ENCODE measurements around the gene BOLL. TPM values are rescaled to one million over a fixed set of nuclear protein-coding genes. Genes with fewer than 3 reads are reported as not detected.
"Not testable (repeated sequence)": the region's sequence is repeated elsewhere in the genome, so short reads cannot be mapped to it uniquely, and the experiment has no call there.

BOLL gene
- polyA plus RNA-seq, 3 donors, result 0.07 to 0.08 TPM; not detected in 1

DNA sequence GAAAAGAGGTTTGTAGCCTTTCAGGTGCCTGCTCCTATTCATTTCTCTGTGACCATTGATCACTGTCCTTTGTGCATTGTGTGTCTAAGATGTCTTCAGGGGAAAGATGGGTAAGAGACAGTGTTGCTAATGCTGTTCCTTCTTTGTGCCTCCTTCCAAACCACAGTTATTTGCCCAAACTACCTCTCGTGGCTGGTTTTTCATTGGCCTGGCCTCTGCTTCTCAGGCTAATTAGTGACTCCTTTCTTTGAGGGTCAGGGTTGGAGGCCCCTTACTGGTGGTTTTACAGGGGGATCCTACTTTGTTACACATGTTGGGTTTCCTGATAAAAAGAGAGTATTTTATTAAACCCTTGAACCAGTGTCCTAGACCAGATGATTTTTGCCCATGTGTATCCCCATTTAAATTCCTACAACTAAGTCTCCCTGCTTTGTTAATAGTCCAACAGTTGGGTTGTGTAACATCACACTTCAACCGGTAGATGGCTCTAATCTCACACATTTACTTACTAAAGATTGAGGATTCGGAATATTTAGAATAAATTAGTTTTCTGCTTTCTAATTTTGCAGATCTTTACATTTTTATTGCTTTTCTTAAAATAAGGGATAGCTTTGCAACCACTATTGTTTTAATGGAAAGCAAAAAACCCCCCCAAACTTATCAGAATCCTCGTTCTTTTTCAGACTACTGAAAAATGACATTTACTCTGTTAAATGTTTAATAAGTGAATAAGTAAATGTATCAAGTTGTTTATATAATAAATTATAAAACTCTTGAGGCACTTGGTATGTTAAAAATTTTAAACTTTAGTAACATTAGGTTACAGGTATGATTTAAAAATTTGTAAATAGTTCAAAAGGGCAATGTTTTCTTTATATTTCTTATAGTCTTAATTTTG lies 77.6 kb downstream of the BOLL start:
- DNase-seq (ENCODE audit: low read depth in 3 of 3, low spot score in 2 of 3), result no peak

DNA sequence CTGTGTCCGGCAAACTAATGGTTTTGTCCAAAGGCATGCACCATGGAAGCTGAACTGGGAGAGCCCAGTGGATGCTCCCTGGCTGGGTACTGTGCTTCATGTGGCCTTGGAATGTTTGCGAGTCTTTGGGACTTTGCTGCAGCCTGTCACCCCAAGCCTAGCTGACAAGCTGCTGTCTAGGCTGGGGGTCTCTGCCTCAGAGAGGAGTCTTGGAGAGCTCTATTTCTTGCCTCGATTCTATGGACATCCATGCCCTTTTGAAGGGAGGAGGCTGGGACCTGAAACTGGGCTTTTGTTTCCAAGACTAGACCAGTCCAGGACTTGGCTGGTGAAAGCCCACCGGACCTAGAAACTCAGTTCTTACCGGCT lies 78.3 kb downstream of the BOLL start:
- no peak for DNase-seq (ENCODE audit: low read depth in 3 of 3, low spot score in 2 of 3)

DNA sequence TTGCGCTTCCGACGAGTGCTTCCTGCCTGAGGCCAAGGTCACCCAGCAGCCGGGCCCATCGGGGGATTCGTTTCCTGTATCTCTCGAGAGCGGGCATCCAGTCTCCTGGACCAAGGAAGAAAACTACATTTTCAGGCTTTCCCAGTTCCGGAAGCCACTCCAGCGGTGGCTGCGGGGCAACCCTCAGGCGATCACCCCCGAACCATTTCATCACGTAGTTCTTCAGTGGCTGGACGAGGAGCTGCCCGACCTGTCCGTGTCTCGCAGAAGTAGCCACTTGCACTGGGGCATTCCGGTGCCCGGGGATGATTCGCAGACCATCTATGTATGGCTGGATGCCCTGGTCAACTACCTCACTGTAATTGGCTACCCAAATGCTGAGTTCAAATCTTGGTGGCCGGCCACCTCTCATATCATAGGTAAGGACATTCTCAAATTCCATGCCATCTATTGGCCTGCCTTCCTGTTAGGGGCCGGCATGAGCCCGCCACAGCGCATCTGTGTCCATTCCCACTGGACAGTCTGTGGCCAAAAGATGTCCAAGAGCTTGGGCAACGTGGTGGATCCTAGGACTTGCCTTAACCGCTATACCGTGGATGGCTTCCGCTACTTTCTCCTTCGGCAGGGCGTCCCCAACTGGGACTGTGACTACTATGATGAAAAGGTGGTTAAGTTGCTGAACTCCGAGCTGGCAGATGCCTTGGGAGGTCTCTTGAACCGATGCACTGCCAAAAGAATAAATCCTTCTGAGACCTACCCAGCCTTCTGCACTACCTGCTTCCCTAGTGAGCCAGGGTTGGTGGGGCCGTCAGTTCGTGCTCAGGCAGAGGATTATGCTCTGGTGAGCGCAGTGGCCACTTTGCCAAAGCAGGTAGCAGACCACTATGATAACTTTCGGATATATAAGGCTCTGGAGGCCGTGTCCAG lies 78.9 kb downstream of the BOLL start:
- DNase-seq (ENCODE audit: low read depth in 3 of 3, low spot score in 2 of 3), result no peak

DNA sequence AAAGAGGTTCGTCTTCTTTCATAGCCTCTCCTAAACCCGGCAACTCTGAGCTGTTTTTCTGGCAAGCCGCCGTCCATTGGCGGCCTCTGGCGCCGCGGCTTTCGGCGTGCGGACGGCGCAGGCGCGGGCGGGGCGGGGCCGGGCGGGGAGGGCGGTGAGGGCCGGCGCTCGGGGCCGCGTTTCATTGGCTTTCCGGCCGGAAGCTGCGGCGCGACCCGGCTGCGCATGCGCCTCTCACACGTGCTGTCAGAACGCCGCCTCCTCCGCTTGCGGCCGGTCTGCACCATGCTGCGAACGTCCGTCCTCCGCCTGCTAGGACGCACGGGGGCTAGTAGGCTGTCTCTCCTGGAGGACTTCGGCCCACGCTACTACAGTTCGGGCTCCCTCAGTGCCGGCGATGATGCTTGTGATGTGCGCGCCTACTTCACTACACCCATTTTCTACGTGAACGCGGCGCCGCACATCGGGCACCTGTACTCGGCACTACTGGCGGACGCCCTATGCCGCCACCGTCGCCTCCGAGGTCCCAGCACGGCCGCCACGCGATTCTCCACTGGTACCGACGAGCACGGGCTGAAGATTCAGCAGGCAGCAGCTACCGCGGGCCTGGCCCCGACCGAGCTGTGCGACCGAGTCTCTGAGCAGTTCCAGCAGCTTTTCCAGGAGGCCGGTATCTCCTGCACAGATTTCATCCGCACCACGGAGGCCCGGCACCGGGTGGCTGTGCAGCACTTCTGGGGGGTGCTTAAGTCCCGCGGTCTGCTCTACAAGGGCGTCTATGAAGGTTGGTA lies 79.8 kb downstream of the BOLL start, which contains the start of gene MARS2:
Gene MARS2 (plus strand): TSS at position 249 of the 791 bp plus-strand sequence. CDS start 37 bp downstream, at position 286.
- DNase-seq (ENCODE audit: low read depth in 3 of 3, low spot score in 2 of 3), result peak; percentile 69 to 86 (median 84)

DNA sequence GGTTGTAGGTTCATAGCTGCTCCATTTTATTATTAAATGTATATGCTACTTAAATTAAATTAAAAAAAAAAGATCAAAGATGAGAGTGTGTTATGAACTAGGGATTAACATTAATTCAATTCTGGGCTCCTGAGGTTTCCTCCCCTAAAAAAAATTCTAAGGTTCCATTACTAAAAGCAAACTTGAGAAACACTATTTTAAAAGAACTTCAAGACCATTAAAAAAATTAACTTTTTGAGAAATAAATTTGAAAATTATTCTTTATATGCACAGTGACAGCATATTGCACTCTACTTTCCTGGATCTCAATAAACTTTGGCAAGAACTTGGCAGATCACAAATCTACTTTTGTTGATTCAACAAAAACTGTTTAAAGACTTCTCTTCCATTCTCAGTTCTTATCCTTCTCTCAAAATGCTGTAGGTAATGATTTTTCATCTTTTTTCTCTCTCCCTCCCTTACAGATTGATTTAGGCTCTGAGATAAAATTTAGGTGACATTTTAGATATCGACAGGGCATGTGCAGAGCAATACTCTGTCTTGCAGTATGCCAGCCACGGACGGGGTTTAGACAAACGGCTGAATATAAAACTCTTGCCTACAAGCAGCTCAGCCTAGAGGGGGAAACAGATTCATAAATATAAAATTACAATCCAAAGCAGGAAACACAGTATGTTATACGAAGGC lies 80.5 kb downstream of the BOLL start:
- DNase-seq (ENCODE audit: low read depth in 3 of 3, low spot score in 2 of 3), result no peak

DNA sequence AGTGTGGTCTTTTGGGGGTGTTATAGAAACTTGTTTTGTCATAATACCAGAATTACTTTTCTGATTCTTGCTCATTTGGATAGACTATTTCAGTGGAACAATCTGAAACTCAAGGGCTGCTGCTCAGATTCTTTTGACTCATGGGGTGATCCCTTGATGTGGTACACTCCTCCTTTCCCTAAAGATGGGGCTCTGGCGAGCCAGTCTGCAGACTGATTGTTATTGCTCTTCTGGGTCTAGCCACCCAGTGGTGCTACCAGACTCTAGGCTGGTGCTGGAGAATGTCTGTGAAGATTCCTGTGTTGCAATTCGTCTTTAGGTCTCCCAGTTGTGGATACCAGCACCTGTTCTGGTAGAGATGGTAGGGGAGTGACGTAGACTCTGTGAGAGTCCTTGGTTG lies 84.2 kb downstream of the BOLL start:
- no peak for DNase-seq (ENCODE audit: low read depth in 3 of 3, low spot score in 2 of 3)

DNA sequence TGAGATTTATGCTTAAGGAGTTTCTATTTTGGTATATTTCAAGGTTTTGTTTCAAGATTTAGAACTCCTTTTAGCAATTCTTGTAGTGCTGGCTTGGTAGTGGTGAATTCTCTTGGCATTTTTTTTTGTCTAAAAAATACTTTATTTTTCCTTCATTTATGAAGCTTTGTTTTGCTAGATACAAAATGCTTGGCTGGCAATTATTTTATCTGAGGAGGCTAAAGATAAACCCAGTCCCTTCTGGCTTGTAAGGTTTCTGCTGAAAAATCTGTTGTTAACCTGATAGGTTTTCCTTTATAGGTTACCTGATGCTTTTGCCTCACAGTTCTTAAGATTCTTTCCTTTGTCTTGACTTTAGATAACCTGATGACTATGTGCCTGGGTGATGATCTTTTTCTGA lies 85.4 kb downstream of the BOLL start:
- DNase-seq (ENCODE audit: low read depth in 3 of 3, low spot score in 2 of 3), result not testable (repeated sequence)

DNA sequence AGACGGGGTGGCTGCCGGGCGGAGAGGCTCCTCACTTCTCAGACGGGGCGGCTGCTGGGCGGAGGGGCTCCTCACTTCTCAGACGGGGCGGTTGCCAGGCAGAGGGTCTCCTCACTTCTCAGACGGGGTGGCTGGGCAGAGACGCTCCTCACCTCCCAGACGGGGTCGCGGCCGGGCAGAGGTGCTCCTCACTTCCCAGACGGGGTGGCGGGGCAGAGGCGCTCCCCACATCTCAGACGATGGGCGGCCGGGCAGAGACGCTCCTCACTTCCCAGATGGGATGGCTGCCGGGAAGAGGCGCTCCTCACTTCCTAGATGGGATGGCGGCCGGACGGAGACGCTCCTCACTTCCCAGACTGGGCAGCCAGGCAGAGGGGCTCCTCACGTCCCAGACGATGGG lies 88.5 kb downstream of the BOLL start:
- not testable (repeated sequence) for DNase-seq (ENCODE audit: low read depth in 3 of 3, low spot score in 2 of 3)

DNA sequence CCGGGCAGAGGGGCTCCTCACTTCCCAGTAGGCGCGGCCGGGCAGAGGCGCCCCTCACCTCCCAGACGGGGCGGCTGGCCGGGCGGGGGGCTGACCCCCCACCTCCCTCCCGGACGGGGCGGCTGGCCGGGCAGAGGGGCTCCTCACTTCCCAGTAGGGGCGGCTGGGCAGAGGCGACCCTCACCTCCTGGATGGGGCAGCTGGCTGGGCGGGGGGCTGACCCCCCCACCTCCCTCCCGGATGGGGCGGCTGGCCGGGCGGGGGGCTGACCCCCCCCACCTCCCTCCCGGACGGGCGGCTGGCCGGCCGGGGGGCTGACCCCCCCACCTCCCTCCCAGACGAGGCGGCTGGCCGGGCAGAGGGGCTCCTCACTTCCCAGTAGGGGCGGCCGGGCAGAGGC lies 89.1 kb downstream of the BOLL start:
- DNase-seq (ENCODE audit: low read depth in 3 of 3, low spot score in 2 of 3), result not testable (repeated sequence)

DNA sequence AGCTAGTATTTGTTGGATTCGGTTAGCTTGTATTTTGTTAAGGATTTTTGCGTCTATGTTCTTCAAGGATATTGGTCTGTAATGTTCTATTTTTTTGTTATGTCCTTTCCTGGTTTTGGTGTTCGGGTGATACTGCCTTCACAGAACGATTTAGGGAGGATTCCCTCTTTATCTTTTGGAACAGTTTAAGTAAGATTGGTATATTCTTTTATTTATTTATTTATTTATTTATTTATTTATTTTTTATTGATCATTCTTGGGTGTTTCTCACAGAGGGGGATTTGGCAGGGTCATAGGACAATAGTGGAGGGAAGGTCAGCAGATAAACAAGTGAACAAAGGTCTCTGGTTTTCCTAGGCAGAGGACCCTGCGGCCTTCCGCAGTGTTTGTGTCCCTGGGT lies 89.9 kb downstream of the BOLL start:
- not testable (repeated sequence) for DNase-seq (ENCODE audit: low read depth in 3 of 3, low spot score in 2 of 3)

DNA sequence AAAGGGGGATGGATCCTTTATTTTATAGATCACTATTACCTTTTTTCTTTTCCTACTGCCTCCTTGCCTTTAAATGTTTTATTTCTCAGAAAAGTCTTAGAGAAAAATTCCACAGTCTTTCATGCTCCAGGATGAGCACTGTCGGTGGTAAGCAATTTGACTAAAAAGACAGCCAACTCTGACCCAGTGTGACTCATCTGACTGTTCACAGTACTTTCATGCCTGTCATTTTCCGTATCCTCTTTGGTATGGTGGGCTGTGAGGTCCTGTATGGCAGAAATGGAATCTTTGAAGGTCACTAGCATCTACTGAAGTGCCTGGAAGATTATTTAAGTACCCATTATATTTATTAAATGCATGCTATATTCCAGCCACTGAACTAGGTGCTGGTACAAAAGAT lies 107.6 kb downstream of the BOLL start:
- DNase-seq (ENCODE audit: low read depth in 3 of 3, low spot score in 2 of 3), result no peak

DNA sequence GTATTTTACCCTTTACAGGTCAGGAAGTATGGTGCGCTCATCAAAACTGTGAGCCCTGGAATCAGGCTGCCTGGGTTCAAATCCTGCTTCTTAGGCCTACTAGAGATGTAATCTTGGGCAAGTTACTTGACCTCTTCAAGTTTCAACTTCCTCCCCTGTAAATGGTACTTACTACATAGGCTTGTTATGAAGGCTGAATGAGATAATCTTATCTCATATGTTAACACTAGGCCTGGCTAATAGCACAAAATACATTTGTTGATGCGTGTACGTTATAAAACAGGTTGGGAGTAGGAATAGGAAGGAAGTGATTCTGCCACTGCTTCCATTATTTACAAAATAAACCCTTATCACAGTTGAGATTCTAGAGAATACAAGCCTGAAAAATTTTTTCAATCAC lies 108.1 kb downstream of the BOLL start:
- DNase-seq (ENCODE audit: low read depth in 3 of 3, low spot score in 2 of 3), result no peak

Other genes with a start within 250 kb of the BOLL start
- 10 to 100 TPM; 19.2 to 24.8 (median 21.4) TPM for gene RFTN2, start 109.7 kb downstream of the BOLL start, polyA plus RNA-seq (ENCODE audit: insufficient read length in 3 of 3)
- 1 to 10 TPM; 7.1 to 8.1 (median 7.9) TPM for gene MARS2, start 80.0 kb downstream of the BOLL start, polyA plus RNA-seq (ENCODE audit: insufficient read length in 3 of 3)
- 10 to 100 TPM; 17.8 to 20.9 (median 19.4) TPM for gene PLCL1, start 19.3 kb upstream of the BOLL start, polyA plus RNA-seq (ENCODE audit: insufficient read length in 3 of 3)